ENCODE results near the gene TARS2.

TARS2 gene

DNA sequence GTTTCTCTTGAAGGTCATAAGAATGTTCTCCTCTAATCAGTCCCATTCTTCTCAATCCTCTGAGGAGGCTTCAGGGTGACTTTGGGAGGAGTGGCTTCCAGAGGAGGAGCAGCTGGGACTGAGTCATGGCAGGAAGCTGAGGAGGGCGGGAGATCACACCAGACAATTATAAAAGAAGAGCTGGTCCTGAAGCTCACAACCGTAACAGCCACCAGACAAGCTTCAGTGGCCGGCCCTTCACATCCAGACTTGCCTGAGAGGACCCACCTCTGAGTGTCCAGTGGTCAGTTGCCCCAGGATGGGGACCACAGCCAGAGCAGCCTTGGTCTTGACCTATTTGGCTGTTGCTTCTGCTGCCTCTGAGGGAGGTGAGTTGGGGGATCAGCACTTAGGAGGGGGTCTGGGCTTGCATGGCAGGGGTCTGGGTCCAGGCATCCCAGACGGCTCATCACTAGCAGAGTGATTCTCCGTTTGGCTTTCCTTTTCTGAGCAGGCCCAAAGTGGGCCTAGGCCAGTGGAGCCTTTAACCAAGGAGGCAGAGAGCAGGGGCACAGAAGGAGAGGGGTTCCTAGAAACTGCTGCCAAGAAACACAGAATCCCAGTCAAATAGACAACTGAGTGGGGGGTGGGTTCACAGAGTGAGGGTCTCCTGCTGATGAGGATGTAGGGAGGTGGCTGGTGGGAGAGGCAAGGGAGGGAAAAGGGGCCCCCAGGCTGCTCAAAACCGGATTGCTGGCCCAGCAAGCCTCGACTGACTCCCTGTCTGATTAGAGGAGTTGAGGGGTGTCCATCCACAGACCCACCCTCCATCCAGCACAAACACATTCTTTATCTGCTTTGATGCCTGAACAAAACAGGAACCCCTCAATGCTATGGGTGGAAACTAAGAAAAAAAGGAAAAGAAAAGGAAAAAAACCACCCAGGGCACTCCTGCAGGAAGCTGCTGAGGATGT lies 21.0 kb downstream of the TARS2 start, which contains the start of gene ECM1:
ECM1 (plus strand) TSS at position 198 of the 953 bp plus-strand sequence; CDS start at position 299, 101 bp downstream.
- DNase-seq (ENCODE audit: low read depth in 1 of 2, low spot score in 1 of 2) = no peak

DNA sequence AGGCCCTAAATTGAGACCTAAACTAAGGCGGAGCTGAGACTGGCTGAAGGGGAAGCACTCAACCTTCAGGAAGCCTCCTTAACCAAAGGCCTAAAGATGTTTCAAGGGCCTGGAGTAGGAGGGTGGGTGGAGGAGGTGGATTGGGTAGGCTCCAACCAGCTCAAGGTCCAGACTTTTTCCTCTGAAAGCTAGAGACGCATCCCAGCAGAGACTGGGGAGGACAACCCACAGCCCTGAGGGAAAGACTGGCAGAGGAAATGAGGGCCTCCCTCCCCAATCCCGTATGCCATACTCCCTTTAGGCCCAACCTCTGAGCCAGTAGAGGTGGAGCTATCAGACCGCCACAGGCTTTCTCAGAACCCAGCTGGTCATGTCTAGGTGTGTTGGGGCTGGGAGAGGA lies 21.8 kb downstream of the TARS2 start:
- no peak for DNase-seq (ENCODE audit: low read depth in 1 of 2, low spot score in 1 of 2)

DNA sequence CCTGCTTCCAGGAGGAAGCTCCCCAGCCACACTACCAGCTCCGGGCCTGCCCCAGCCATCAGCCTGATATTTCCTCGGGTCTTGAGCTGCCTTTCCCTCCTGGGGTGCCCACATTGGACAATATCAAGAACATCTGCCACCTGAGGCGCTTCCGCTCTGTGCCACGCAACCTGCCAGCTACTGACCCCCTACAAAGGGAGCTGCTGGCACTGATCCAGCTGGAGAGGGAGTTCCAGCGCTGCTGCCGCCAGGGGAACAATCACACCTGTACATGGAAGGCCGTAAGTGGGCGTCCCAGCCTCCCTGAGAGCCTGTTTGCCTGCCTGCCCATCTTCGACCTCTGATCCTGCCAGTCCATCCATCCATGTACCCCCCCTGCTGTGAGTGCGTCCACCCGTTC lies 24.3 kb downstream of the TARS2 start:
- DNase-seq (ENCODE audit: low read depth in 1 of 2, low spot score in 1 of 2) = no peak

DNA sequence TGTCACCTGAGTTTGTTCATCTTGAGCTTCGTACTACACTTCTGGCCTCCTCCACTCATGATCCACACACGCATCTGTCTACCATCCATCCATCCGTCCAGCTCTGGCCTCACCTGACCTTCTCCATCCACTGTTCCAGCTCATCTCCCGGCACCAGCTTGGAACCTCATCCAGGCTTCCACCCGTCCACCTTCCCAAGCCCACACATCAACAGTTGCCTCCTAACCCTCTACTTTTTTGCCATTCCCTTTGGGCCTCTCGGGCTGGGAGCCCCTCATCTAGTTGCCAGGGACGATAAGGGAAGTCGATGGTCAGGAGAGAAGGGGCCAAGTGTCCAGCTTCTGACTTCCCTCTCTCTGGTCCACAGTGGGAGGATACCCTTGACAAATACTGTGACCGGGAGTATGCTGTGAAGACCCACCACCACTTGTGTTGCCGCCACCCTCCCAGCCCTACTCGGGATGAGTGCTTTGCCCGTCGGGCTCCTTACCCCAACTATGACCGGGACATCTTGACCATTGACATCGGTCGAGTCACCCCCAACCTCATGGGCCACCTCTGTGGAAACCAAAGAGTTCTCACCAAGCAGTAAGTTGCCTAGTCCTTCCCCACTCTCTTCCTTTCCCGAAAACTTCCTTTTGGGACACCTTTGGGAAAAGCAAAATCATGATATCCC lies 24.9 kb downstream of the TARS2 start:
- DNase-seq (ENCODE audit: low read depth in 1 of 2, low spot score in 1 of 2) = no peak

DNA sequence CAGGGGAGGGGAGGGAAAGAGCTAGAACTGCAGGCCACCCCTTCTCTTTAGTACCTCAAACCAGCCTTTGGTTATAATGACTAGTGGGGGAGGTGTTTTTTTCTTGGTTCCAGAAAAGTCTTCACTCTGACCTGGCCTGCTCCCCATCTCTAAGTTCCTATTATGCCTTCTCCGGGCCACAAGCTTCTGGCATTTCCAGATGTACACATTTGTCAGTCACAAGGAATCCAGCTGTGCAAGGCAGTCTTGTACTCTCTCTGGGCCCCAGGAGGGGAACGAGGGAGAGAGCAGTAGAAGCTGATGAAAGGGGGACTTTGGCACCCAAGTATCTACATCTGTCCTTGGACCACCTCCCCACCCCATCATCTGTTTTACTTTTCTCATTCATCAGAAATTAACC lies 25.6 kb downstream of the TARS2 start:
- DNase-seq (ENCODE audit: low read depth in 1 of 2, low spot score in 1 of 2) = no peak

DNA sequence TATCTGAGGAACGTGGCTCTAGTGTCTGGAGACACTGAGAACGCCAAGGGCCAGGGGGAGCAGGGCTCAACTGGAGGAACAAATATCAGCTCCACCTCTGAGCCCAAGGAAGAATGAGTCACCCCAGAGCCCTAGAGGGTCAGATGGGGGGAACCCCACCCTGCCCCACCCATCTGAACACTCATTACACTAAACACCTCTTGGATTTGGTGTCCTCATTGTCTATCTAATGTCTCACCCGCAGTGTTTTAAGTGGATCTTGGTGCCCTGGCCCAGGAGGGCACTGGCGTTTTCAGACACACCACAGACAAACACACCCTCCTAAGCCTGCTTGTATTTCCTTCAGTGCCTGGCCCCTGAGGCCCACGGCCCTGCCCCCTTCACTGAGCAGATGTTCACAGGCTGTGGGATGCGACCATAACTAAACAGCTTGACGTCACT lies 26.2 kb downstream of the TARS2 start:
- DNase-seq (ENCODE audit: low read depth in 1 of 2, low spot score in 1 of 2) = no peak

DNA sequence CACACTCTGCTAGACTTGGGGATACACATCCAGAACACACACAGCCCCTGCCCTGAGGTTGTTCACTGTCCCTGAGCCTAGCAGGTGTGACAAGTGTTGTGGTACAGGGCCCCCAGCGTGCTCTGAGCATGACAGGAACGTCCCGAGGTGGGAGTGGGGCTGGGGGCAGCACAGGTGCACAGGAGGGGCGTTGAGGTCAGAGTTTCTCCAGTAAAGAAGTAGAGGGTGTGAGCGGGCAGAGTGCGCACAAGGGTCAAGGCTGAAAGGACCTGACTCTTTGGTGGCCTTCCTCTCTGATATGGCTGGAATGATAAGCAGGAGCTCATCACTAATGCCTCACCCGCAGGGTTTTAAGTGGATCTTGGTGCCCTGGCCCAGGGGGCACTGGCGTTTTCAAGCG lies 27.0 kb downstream of the TARS2 start:
- no peak for DNase-seq (ENCODE audit: low read depth in 1 of 2, low spot score in 1 of 2)

DNA sequence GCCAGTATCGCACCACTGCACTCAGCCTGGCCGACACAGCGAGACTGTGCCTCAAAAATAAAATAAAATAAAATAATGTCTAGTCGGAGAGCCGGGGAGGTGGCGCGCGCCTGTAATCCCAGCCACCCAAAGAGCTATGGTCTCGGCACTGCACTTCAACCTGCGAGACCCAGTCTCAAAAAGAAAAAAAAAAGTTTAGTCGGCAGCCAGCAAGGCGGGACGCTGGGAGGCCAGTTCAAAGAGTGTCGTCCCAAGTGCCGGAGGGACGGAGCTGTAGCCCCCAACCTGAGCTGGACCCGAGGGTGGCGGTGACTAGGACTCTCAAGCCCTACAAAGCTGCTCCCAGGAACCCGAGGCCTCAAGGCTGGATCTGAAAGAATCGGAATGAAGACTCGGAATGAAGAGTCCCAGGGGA lies 27.7 kb downstream of the TARS2 start:
- no peak for DNase-seq (ENCODE audit: low read depth in 1 of 2, low spot score in 1 of 2)

DNA sequence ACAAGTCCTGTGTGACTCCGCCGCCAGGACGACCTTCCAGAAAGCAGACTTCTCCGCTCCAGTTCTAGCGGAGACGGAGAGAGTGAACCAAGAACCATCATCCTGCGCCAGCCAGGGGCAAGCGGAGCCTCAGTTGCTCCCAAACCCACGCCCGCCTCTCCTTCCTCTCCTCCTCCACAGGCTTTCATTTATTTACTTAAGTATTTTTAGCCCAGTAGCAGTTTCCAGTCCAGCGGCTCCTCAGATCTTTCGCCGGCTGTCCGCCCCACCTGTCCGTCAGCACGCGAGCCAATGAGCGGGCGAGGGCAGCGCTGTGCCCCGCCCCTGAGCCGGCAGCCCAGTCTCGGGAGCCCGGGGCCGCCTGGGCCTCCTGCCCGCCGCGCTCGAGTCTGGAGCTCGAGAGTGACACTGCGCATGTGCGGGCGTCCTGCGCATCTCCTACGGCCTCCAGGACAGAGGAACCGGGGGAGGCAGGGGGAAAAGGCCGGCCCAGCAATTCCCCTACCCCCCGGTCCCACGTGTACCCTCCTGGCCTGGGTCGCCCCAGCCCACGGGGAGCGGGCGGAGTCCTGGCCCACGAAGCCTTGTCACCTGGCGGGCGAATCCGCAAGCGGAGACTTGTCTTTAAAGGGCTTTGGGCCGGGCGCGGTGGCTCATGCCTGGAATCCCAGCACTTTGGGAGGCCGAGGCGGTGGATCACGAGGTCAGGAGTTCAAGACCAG lies 28.3 kb downstream of the TARS2 start, which contains the start of gene FALEC:
FALEC (plus strand) TSS at position 425 of the 722 bp plus-strand sequence.
- DNase-seq (ENCODE audit: low read depth in 1 of 2, low spot score in 1 of 2) = peak; percentile 86

DNA sequence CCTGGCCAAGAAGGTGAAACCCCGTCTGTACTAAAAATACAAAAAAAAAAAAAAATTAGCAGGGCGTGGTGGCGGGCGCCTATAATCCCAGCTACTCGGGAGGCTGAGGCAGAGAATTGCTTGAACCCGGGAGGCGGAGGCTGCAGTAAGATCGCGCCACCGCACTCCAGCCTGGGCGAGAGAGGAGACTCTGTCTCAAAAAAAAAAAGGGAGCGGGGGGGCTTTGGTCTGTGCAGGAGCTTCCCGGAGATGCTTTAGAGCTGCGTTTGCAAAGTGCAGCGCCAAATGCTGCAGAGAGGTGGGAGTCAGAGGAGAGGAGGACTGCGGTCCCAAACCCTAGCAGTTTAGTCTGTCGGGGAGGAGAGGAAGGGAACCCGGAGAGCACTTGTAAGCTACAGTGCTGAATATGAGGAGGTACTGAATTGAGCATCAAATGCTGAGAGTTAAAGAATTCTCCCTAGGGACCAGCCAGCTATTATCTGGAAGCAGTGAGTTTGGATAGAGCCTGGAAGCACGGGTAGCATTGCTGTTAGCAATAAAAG lies 28.9 kb downstream of the TARS2 start:
- no peak for DNase-seq (ENCODE audit: low read depth in 1 of 2, low spot score in 1 of 2)

DNA sequence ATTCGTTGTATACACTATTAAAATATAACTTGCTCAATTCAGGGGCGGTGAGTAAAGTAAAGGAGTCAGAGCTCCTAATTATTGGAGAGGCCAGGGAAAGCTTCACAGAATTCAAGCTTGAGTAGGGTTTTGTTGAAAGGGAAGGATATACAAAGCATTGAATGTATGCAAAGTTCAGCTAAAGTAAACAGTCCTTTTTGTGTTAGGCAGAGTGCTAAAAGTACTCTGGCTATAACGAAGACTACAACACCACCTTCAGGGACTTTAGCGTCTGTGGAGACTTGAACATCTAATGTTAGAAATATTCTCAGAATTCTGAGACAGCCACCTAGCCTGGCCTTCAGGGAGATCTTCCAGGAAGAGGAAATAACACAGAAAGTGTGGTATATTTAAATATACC lies 29.4 kb downstream of the TARS2 start:
- no peak for DNase-seq (ENCODE audit: low read depth in 1 of 2, low spot score in 1 of 2)

DNA sequence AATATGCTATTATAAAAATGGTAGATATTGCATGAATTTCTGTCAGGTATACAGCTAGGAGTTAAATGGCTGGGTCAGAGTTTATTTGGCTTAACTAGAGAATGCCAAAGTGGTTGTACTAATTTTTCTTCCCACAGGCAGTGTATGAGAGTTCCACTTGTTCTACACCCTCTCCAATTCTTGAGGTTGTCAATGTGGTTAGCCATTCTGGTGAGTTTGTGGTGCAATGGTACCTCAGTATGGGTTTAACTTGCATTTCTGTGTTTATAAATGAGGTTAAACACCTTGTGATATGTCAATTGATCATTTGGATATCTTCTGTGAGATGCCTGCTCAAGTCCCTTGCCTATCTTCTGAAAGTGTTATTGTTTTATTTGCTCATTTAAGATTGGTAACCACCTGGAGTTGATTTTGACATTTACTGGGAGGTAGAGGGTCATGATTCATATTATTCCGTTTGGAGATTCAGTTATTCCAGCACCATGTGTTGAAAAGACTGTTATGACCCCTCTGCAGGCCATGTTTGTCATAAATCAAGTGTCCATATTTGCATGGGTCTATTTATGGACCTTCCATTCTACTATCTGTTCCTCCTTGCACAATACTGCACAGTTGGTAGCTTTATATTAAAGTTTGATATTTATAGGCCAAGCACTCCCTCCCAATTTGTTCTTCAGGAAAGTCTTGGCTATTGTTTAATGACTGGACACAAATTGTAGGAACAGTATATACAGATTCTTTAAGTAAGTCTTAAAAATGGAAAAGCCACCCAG lies 34.2 kb downstream of the TARS2 start:
- no peak for DNase-seq (ENCODE audit: low read depth in 1 of 2, low spot score in 1 of 2)

DNA sequence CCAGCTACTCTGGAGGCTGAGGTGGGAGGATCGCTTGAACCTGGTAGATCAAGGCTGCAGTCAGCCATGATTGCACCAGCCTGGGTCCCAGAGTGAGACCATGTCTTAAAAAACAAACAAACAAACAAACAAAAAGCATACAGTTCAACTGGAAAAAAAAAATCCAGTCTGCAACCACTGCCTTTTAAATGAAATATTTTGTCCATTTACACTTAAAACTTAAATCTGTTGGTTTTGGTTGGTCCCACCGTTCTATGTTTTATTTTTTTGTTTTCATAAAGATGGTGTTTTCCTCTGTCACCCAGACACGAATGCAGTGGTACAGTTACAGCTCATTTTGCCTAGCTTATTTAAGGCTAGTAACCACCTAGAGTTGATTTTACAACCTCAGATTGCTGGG lies 38.1 kb downstream of the TARS2 start:
- DNase-seq (ENCODE audit: low read depth in 1 of 2, low spot score in 1 of 2) = no peak

DNA sequence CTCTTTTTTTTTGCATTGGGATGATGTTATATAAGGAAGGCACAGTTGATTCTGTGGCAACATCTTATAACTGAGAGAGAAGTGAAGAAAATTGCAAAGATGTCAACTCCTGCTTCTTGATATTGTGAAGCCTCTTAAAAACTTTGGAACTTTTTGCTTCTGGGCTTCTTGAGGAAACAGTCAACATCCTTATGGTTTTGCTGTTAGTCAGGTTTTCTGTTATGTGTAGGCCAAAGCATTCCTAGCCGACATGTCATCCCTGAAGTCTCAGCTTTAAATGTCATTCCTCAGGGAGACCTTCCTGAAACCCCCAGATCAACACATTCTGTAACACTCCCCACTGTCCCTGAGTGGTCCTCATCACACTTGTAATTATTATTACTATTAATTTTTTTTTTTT lies 41.0 kb downstream of the TARS2 start:
- no peak for DNase-seq (ENCODE audit: low read depth in 1 of 2, low spot score in 1 of 2)

DNA sequence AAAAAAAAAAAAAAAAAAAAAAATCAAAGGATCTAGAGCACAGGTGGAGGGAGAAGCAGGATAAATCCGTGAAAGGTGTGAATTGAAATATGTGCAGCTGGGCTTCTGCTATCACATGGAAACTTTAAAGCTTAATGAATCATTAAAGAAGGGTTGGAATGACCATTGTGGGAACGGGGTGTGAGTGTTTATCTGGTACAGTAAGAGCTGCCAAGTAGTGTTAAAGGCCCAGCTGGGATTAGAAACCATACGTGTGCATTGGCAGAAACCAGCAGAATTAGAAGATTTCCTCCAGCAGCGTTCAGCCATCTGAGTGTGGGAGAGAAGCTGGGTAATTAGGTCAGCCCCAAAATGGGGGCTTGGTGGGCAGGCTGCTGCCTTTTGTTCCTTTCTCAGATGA lies 41.8 kb downstream of the TARS2 start:
- no peak for DNase-seq (ENCODE audit: low read depth in 1 of 2, low spot score in 1 of 2)

DNA sequence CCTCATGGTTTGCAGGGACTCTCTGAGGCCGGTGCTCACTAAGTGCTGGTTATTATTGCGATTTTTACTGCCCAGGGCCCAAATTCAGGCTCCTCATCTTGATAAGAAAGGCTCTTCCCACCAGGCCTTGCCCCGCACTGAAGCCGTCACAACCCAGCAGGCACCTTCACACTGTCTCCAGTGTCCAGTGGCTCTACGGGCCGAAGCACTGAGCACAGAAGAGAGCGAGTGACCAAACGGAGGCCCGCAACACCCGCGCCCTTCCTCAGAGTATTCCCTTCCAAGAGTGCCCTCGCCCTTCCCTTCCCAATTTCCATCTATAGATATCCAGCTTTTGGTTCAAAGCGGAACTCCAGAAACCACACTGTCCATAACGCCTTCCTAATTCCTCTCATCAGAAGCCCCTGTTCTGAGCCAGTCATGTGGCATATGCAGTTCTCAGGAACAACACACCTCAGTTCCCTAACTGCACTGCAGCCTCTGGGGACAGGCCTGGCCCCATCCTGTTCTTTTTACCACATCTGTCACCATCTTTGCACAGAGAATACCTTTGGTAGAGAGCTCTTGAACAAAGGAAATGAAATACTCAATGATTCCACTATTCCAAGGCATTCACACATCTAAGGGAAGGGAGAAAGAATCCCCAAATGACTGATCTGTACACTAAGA lies 43.4 kb downstream of the TARS2 start:
- no peak for DNase-seq (ENCODE audit: low read depth in 1 of 2, low spot score in 1 of 2)

DNA sequence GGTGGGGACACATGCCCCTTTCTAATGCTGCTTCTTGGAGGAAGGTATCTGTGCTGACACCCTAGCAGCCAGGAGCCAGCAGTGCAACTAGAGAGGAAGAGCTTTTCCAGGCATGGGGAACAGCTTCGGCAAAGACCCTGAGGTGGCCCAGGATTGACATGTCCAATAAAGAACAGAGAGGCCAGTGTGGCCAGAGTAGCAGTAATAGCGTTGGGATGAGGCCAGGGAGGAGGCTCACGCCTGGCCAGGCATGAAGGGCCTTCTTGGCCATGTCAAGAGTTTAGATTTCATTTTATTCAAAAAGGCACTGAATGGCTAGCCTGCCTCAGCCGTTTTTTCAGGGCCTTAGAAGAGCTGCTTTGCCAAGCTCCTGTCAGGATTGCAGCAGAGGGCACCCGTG lies 45.6 kb downstream of the TARS2 start:
- no peak for DNase-seq (ENCODE audit: low read depth in 1 of 2, low spot score in 1 of 2)

DNA sequence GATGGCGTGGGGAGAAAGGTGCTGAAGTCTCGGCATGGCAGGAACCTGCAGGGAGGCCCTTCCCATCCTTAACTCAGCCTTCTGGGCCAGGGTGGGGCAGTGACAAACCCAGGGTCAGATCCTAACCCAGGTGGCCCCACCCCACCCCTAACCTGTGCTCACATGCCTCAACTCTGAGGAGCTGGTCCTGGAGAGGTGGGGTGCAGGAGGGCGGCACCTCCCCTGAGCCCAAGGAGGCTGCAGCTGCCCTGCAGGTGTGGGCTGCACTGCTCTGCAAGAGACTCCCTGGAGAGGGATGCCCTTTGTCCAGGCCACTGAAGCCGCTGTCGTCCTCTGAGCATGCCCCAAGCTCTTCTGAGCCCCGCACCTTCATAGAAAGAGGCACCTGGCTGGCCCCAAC lies 46.8 kb downstream of the TARS2 start:
- DNase-seq (ENCODE audit: low read depth in 1 of 2, low spot score in 1 of 2) = no peak

DNA sequence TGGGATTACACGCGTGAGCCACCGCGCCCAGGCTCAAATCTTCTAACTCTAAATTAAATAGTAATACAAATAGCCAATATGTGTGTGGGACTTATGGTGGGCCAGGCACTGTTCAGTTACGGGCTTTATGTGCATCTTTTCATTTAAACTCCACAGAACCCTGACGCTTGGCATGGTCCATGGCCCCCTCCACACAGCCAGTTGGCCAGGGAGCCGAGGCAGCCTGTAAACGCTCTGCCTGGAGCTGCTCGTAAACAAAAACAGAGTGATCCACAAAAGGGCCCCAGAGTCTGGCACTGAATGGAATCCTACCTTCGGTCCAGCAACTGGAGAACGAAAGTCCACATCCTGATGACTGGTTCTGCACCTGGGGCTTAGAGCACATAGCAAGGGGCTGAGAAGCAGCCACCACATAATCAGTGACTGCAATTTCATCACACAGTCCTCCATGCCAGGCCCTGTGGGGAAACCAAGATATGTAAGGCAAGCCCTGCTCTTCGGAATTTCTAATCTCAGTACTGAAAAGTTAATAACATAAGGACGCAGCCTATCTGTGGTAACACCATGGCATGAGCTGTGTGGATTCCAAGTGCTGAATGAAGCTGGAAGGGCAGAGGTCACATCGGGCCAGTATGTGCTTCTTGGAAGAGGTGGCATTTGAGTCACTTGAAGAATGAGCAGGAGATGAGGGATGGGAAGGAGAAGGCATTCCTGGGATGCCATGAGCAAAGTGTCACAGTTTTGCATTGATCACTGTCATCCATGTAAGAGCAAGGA lies 48.5 kb downstream of the TARS2 start:
- DNase-seq (ENCODE audit: low read depth in 1 of 2, low spot score in 1 of 2) = no peak

Measured in activated CD4-positive, alpha-beta T cell treated with anti-CD3 and anti-CD28 coated beads, Interleukin-2, amount 50 U/mL, for 24 hours (primary cell).